Vagina (tissue), 2 donors: ENCODE data around the gene MTMR8.

Experiments used
- POLR2A ChIP-seq, 2 donors: fragments of 450-650 bp; IDR thresholded peaks; one replicate each; pipeline ENCODE4 v1.6.1; 2017; ENCODE audit warnings: antibody characterized with exemption in 2 of 2, mild to moderate bottlenecking in 2 of 2, moderate library complexity in 2 of 2
- TF ChIP-seq, protein P1 (sequence below), 3 experiments: fragments of 450-650 bp in 2 of 3; fragments of 200-600 bp in 1 of 3; sonication (generic) in 1 of 3; IDR thresholded peaks; one replicate each; pipeline ENCODE4 v1.5.1; 2017 to 2019; ENCODE audit warnings: antibody characterized with exemption in 3 of 3, mild to moderate bottlenecking in 2 of 3, moderate library complexity in 2 of 3

DNA sequence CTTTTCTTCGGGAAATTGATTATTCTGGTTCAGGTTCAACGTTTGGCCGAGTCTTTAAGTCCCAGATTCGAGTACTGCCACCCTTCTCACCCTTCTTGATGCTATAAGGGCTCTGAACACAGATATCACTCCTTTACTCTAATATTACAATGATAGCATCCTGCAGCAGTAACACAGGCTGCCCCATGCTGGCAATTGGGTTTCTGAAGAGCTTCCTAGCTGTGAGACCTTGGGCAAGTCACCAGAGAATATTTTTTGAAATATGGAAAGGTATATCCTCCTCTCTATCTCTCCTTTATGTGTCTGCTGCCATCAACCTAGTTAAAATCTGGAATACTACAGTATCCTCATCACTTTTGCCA is 297 bp upstream of the MTMR8 start:
- TF ChIP-seq, protein P1, sequence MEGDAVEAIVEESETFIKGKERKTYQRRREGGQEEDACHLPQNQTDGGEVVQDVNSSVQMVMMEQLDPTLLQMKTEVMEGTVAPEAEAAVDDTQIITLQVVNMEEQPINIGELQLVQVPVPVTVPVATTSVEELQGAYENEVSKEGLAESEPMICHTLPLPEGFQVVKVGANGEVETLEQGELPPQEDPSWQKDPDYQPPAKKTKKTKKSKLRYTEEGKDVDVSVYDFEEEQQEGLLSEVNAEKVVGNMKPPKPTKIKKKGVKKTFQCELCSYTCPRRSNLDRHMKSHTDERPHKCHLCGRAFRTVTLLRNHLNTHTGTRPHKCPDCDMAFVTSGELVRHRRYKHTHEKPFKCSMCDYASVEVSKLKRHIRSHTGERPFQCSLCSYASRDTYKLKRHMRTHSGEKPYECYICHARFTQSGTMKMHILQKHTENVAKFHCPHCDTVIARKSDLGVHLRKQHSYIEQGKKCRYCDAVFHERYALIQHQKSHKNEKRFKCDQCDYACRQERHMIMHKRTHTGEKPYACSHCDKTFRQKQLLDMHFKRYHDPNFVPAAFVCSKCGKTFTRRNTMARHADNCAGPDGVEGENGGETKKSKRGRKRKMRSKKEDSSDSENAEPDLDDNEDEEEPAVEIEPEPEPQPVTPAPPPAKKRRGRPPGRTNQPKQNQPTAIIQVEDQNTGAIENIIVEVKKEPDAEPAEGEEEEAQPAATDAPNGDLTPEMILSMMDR (IDR thresholded peaks at IDR 0.05), result no peak
- TF ChIP-seq POLR2A (IDR thresholded peaks at IDR 0.05), result no peak
